Neural cell (in vitro differentiated cells): ENCODE data around the gene IGF2BP2. TPM values are rescaled to one million over a fixed set of nuclear protein-coding genes. Genes with fewer than 3 reads are reported as not detected.
"Not testable (repeated sequence)": the region's sequence is repeated elsewhere in the genome, so short reads cannot be mapped to it uniquely, and the experiment has no call there.

ENCODE experiments used
- H2AFZ ChIP-seq: fragments of 200-600, 300-800 bp; sonication (generic), shearing (Covaris generic); 2 replicates; pipeline ENCODE4 v1.6.0; 2014; ENCODE audit warnings: low read depth, mild to moderate bottlenecking, antibody characterized with exemption, low read length, moderate library complexity
- H3F3A ChIP-seq: fragments of 200-600 bp; shearing (Covaris generic); 2 replicates; pipeline ENCODE4 v1.6.1; 2016; ENCODE audit warnings: mild to moderate bottlenecking, moderate library complexity, mixed read lengths, antibody characterized with exemption, low read length; ENCODE audit not compliant: insufficient read depth, poor library complexity, severe bottlenecking
- H3K27ac ChIP-seq: fragments of 200-600, 300-800 bp; sonication (generic), shearing (Covaris generic); 2 replicates; pipeline ENCODE4 v1.5.1; 2014; ENCODE audit warnings: mild to moderate bottlenecking, low read length, moderate library complexity
- H3K27me3 ChIP-seq: fragments of 300-800, 200-600 bp; sonication (generic), shearing (Covaris generic); 2 replicates; pipeline ENCODE4 v1.6.0; 2014; ENCODE audit warnings: mild to moderate bottlenecking, low read depth, low read length, moderate library complexity; ENCODE audit not compliant: insufficient read depth
- H3K36me3 ChIP-seq: fragments of 300-800, 200-600 bp; sonication (generic), shearing (Covaris generic); 2 replicates; pipeline ENCODE4 v1.5.1; 2014; ENCODE audit warnings: mild to moderate bottlenecking, antibody characterized with exemption, low read length, moderate library complexity; ENCODE audit not compliant: insufficient read depth
- H3K4me2 ChIP-seq: fragments of 300-800, 200-600 bp; sonication (generic), shearing (Covaris generic); 2 replicates; pipeline ENCODE4 v1.6.0; 2014; ENCODE audit warnings: mild to moderate bottlenecking, low read length
- H3K4me3 ChIP-seq: fragments of 300-800, 200-600 bp; sonication (generic), shearing (Covaris generic); 2 replicates; pipeline ENCODE4 v1.5.1; 2014; ENCODE audit warnings: mild to moderate bottlenecking, low read length, moderate library complexity
- H3K79me2 ChIP-seq: fragments of 200-600 bp; shearing (Covaris generic); replicated peaks from 2 replicates; pipeline ENCODE4 v1.6.0; 2014; ENCODE audit warnings: mild to moderate bottlenecking, low read length, moderate library complexity; ENCODE audit not compliant: insufficient read depth
- H3K9ac ChIP-seq: fragments of 300-800, 200-600 bp; sonication (generic), shearing (Covaris generic); 2 replicates; pipeline ENCODE4 v1.6.1; 2016; ENCODE audit warnings: mild to moderate bottlenecking, low read length, mixed read lengths
- H3K9me2 ChIP-seq: fragments of 200-600 bp; shearing (Covaris generic); 2 replicates; pipeline ENCODE4 v1.6.1; 2016; ENCODE audit warnings: mild to moderate bottlenecking, low read length, mixed read lengths; ENCODE audit not compliant: insufficient read depth
- H3K9me3 ChIP-seq: fragments of 200-600, 300-800 bp; sonication (generic), shearing (Covaris generic); 2 replicates; pipeline ENCODE4 v1.6.1; 2016; ENCODE audit warnings: mild to moderate bottlenecking, mixed run types, low read length, moderate library complexity, mixed read lengths
- H4K20me1 ChIP-seq: fragments of 200-600 bp; shearing (Covaris generic); 2 replicates; pipeline ENCODE4 v1.6.1; 2016; ENCODE audit warnings: mild to moderate bottlenecking, mixed run types; ENCODE audit not compliant: insufficient read depth
- CTCF ChIP-seq: fragments of 450-650 bp; IDR thresholded peaks from 2 replicates; pipeline ENCODE4 v1.5.1; 2014; ENCODE audit warnings: antibody characterized with exemption, mild to moderate bottlenecking, moderate library complexity; ENCODE audit not compliant: poor library complexity, severe bottlenecking
- EP300 ChIP-seq: fragments of 450-650 bp; conservative IDR thresholded peaks from 2 replicates; pipeline ENCODE4 v1.6.1; 2014; ENCODE audit warnings: antibody characterized with exemption, mild to moderate bottlenecking, moderate library complexity; ENCODE audit not compliant: poor library complexity, severe bottlenecking
- EZH2 ChIP-seq: fragments of 200-600, 300-800 bp; shearing (Covaris generic), sonication (generic); IDR thresholded peaks from 2 replicates; pipeline ENCODE4 v1.6.1; 2014; ENCODE audit warnings: antibody characterized with exemption, low read length, borderline replicate concordance, mild to moderate bottlenecking; ENCODE audit not compliant: insufficient read depth, poor library complexity, severe bottlenecking
- MXI1 ChIP-seq: fragments of 450-650 bp; conservative IDR thresholded peaks from 2 replicates; pipeline ENCODE4 v1.6.1; 2014; ENCODE audit warnings: antibody characterized with exemption, mild to moderate bottlenecking; ENCODE audit not compliant: poor library complexity, severe bottlenecking
- POLR2AphosphoS5 ChIP-seq: IDR thresholded peaks from 2 replicates; pipeline ENCODE4 v1.6.1; 2012
- RAD21 ChIP-seq: fragments of 450-650 bp; conservative IDR thresholded peaks from 2 replicates; pipeline ENCODE4 v1.6.1; 2014; ENCODE audit warnings: antibody characterized with exemption, mild to moderate bottlenecking, moderate library complexity
- REST ChIP-seq: IDR thresholded peaks from 2 replicates; pipeline ENCODE4 v1.6.1; 2012; ENCODE audit warnings: borderline replicate concordance
- SMC3 ChIP-seq: fragments of 450-650 bp; conservative IDR thresholded peaks from 2 replicates; pipeline ENCODE4 v1.6.1; 2014; ENCODE audit warnings: antibody characterized with exemption, mild to moderate bottlenecking, moderate library complexity; ENCODE audit not compliant: poor library complexity
- polyA plus RNA-seq: library from polyadenylated mRNA; depleted of rRNA; stranded (reverse); fragments of >200 nt; gene quantifications from 2 replicates; pipeline ENCODE4 v1.2.3, GENCODE V29; 2014

Gene IGF2BP2
- polyA plus RNA-seq, 1 donor from 2014 or later, result 46.6 TPM

- Histone ChIP-seq H2AFZ (no peak overlapping the region), H3F3A (no peaks in the 10 kb centered on the region), H3K36me3 (peaks cover 4% of the 10 kb centered on the region), H3K4me3 (no peak overlapping the region), H3K9me2 (no peaks in the 10 kb centered on the region), H3K4me2 (no peak overlapping the region), H3K27ac (no peak overlapping the region), H3K9me3 (no peaks in the 10 kb centered on the region), H3K79me2 (no peaks in the 10 kb centered on the region), H3K27me3 (no peaks in the 10 kb centered on the region), H4K20me1 (no peaks in the 10 kb centered on the region), H3K9ac (no peak overlapping the region)
- TF ChIP-seq SMC3 (no peak), RAD21 (no peak), REST (no peak), CTCF (no peak), EP300 (no peak), MXI1 (no peak), EZH2 (no peak), POLR2AphosphoS5 (no peak)
Observed at GRCh38 chr3:185663929-185664328, 160.9 kb downstream of the IGF2BP2 start.

GRCh38 chr3:185661772-185662171, 163.1 kb downstream of the IGF2BP2 start:
- Histone ChIP-seq H3K4me2 (no peak overlapping the region), H3K9me3 (no peaks in the 10 kb centered on the region), H3K9me2 (no peaks in the 10 kb centered on the region), H3F3A (no peaks in the 10 kb centered on the region), H3K27me3 (no peaks in the 10 kb centered on the region), H3K4me3 (no peak overlapping the region), H3K27ac (no peak overlapping the region), H3K79me2 (no peaks in the 10 kb centered on the region), H3K9ac (no peak overlapping the region), H4K20me1 (no peaks in the 10 kb centered on the region), H3K36me3 (peaks cover 8% of the 10 kb centered on the region), H2AFZ (no peak overlapping the region)
- TF ChIP-seq POLR2AphosphoS5, result no peak
- no peak for TF ChIP-seq CTCF
- no peak for TF ChIP-seq REST
- TF ChIP-seq MXI1, result no peak
- no peak for TF ChIP-seq SMC3
- no peak for TF ChIP-seq RAD21

- not testable (repeated sequence) for H3K36me3 ChIP-seq, H3K4me3 ChIP-seq, H3K4me2 ChIP-seq, H3K79me2 ChIP-seq, H3F3A ChIP-seq, H3K9me2 ChIP-seq, H4K20me1 ChIP-seq, H3K9me3 ChIP-seq, H2AFZ ChIP-seq, H3K9ac ChIP-seq, H3K27ac ChIP-seq, H3K27me3 ChIP-seq
Observed at GRCh38 chr3:185661296-185661695, 163.5 kb downstream of the IGF2BP2 start.
